Measurements from ENCODE around the gene SLMAP. TPM values are rescaled to one million over a fixed set of nuclear protein-coding genes. Genes with fewer than 3 reads are reported as not detected.
"Not testable (repeated sequence)": the region's sequence is repeated elsewhere in the genome, so short reads cannot be mapped to it uniquely, and the experiment has no call there.

The SLMAP gene
- polyA plus RNA-seq, 1 donor (not counting 4 experiments of a cell fraction or from before 2014, with no cell fraction given) = 58.0 TPM

DNA sequence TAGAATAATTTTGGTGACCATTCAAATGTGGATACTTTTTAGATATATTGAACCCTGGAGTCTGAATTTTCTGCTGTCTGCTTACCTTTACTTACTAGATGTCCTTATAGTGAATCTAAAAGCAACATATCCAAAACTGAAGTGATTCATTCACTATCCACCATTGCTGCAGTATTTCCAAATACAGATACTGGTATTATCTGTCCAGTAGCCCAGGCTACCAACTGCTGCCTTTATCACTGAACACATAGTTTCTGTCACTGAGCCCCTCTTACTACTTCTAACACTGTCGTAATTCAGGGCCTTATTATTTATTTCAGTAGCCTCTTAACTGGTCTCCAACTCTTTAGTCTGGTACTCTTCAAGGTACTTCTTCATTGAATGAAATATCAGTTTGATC is 49.2 kb downstream of the SLMAP start:
- H3K36me3 ChIP-seq (ENCODE audit: control insufficient read depth in 2 of 2, extremely low read depth in 1 of 2, insufficient read depth in 2 of 2, low read length in 2 of 2) = no peaks in the 10 kb centered on the region
- peak overlapping the region in 1 of 3 experiments; percentile 20 for H3K4me3 ChIP-seq (ENCODE audit: control insufficient read depth in 2 of 3, extremely low read depth in 1 of 3, insufficient read depth in 2 of 3, low read depth in 1 of 3, low read length in 3 of 3)
- H3K27me3 ChIP-seq (ENCODE audit: control insufficient read depth, extremely low read depth, insufficient read depth, low read length) = no peaks in the 10 kb centered on the region
- no peak for DNase-seq (ENCODE audit: low read depth, low spot score)
- TF ChIP-seq, protein P1, sequence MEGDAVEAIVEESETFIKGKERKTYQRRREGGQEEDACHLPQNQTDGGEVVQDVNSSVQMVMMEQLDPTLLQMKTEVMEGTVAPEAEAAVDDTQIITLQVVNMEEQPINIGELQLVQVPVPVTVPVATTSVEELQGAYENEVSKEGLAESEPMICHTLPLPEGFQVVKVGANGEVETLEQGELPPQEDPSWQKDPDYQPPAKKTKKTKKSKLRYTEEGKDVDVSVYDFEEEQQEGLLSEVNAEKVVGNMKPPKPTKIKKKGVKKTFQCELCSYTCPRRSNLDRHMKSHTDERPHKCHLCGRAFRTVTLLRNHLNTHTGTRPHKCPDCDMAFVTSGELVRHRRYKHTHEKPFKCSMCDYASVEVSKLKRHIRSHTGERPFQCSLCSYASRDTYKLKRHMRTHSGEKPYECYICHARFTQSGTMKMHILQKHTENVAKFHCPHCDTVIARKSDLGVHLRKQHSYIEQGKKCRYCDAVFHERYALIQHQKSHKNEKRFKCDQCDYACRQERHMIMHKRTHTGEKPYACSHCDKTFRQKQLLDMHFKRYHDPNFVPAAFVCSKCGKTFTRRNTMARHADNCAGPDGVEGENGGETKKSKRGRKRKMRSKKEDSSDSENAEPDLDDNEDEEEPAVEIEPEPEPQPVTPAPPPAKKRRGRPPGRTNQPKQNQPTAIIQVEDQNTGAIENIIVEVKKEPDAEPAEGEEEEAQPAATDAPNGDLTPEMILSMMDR (optimal IDR thresholded peaks at IDR 0.05 in 1 of 3, IDR thresholded peaks at IDR 0.05 in 1 of 3, conservative IDR thresholded peaks at IDR 0.05 in 1 of 3; ENCODE audit: extremely low read depth in 1 of 3, insufficient read depth in 2 of 3, low read length in 3 of 3) = no peak
- TF ChIP-seq EZH2 (IDR thresholded peaks at IDR 0.05; ENCODE audit: low read length) = no peak
- no peak for FAIRE-seq
- dilution Hi-C loops (cut with MboI; ENCODE audit: extremely low pct_ligation_motif_present, low sequenced_read_pairs) = no loop called here
- H3K4me2 ChIP-seq (ENCODE audit: control insufficient read depth, extremely low read depth, insufficient read depth, low read depth, low read length) = peak overlapping the region; percentile 91
- peaks cover 52% of the 10 kb centered on the region for H3K4me1 ChIP-seq (ENCODE audit: control insufficient read depth, extremely low read depth, insufficient read depth, low read length)
- H4K20me1 ChIP-seq (ENCODE audit: control insufficient read depth, extremely low read depth, insufficient read depth, low read length) = peaks cover 7% of the 10 kb centered on the region
- H3K9me3 ChIP-seq (ENCODE audit: control insufficient read depth, low read depth, low read length) = no peaks in the 10 kb centered on the region
- peak overlapping the region; percentile 99 for H3K27ac ChIP-seq (ENCODE audit: control insufficient read depth, insufficient read depth, low read length)
- H3K79me2 ChIP-seq (ENCODE audit: control insufficient read depth, insufficient read depth, low read length) = peaks cover 87% of the 10 kb centered on the region
- H3K9ac ChIP-seq (ENCODE audit: control insufficient read depth, extremely low read depth, insufficient read depth, low read length) = peak overlapping the region; percentile 72
- no peaks in the 10 kb centered on the region for H3K9me1 ChIP-seq (ENCODE audit: control insufficient read depth, extremely low read depth, insufficient read depth, low read length)
- H2AFZ ChIP-seq (ENCODE audit: control insufficient read depth, low read length) = no peak overlapping the region

DNA sequence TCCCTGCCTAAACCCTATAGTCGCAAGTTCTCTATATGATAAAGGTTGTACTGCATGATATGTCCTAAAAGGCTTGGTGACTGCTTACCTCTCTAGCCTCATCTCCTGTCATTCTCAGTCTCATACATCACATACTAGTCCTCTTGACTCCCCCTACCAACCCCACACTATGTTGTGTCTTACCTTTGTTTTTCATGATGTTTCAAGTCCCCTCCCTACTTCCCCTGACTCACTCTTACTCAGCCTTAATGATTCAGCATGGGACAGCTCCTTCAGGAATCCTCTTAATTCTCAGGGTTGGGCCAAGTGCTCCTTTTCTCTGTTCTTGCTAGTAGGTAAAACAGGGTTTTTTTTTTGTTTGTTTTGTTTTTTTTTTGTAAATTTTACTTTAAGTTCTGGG is 49.6 kb downstream of the SLMAP start:
- Histone ChIP-seq H3K4me3 (ENCODE audit: control insufficient read depth in 2 of 3, extremely low read depth in 1 of 3, insufficient read depth in 2 of 3, low read depth in 1 of 3, low read length in 3 of 3) (no peak overlapping the region), H3K27ac (ENCODE audit: control insufficient read depth, insufficient read depth, low read length) (peak overlapping the region; percentile 99), H3K9me1 (ENCODE audit: control insufficient read depth, extremely low read depth, insufficient read depth, low read length) (no peaks in the 10 kb centered on the region), H3K4me2 (ENCODE audit: control insufficient read depth, extremely low read depth, insufficient read depth, low read depth, low read length) (peak overlapping the region; percentile 91), H3K27me3 (ENCODE audit: control insufficient read depth, extremely low read depth, insufficient read depth, low read length) (no peaks in the 10 kb centered on the region), H3K9ac (ENCODE audit: control insufficient read depth, extremely low read depth, insufficient read depth, low read length) (peak overlapping the region; percentile 72), H3K36me3 (ENCODE audit: control insufficient read depth in 2 of 2, extremely low read depth in 1 of 2, insufficient read depth in 2 of 2, low read length in 2 of 2) (no peaks in the 10 kb centered on the region), H3K79me2 (ENCODE audit: control insufficient read depth, insufficient read depth, low read length) (peaks cover 87% of the 10 kb centered on the region), H2AFZ (ENCODE audit: control insufficient read depth, low read length) (no peak overlapping the region), H3K9me3 (ENCODE audit: control insufficient read depth, low read depth, low read length) (no peaks in the 10 kb centered on the region), H4K20me1 (ENCODE audit: control insufficient read depth, extremely low read depth, insufficient read depth, low read length) (peaks cover 7% of the 10 kb centered on the region), H3K4me1 (ENCODE audit: control insufficient read depth, extremely low read depth, insufficient read depth, low read length) (peaks cover 52% of the 10 kb centered on the region)
- DNase-seq (ENCODE audit: low read depth, low spot score) = peak; percentile 83
- dilution Hi-C loops (cut with MboI; ENCODE audit: extremely low pct_ligation_motif_present, low sequenced_read_pairs) = no loop called here
- peak; percentile 98 for FAIRE-seq
- TF ChIP-seq, protein P1 (optimal IDR thresholded peaks at IDR 0.05 in 1 of 3, IDR thresholded peaks at IDR 0.05 in 1 of 3, conservative IDR thresholded peaks at IDR 0.05 in 1 of 3; ENCODE audit: extremely low read depth in 1 of 3, insufficient read depth in 2 of 3, low read length in 3 of 3) = no peak
- no peak for TF ChIP-seq EZH2 (IDR thresholded peaks at IDR 0.05; ENCODE audit: low read length)

DNA sequence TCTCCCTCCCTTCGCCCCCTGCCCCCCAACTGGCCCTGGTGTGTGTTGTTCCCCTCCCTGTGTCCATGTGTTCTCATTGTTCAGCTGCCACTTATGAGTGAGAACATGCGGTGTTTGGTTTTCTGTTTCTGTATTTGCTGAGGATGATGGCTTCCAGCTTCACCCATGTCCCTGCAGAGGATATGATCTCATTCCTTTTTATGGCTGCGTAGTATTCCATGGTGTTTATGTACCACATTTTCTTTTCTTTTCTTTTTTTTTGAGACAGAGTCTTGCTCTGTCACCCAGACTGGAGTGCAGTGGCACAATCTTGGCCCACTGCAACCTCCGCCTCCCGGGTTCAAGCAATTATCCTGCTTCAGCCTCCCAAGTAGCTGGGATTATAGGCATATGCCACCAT is 50.1 kb downstream of the SLMAP start:
- Histone ChIP-seq H3K27ac (ENCODE audit: control insufficient read depth, insufficient read depth, low read length) (peak overlapping the region; percentile 99), H3K79me2 (ENCODE audit: control insufficient read depth, insufficient read depth, low read length) (peaks cover 87% of the 10 kb centered on the region), H3K4me1 (ENCODE audit: control insufficient read depth, extremely low read depth, insufficient read depth, low read length) (peaks cover 50% of the 10 kb centered on the region)
- H3K9me1 ChIP-seq (ENCODE audit: control insufficient read depth, extremely low read depth, insufficient read depth, low read length); dilution Hi-C loops (cut with MboI; ENCODE audit: extremely low pct_ligation_motif_present, low sequenced_read_pairs); H3K36me3 ChIP-seq (ENCODE audit: control insufficient read depth in 2 of 2, extremely low read depth in 1 of 2, insufficient read depth in 2 of 2, low read length in 2 of 2); H3K4me2 ChIP-seq (ENCODE audit: control insufficient read depth, extremely low read depth, insufficient read depth, low read depth, low read length); FAIRE-seq; H3K4me3 ChIP-seq (ENCODE audit: control insufficient read depth in 2 of 3, extremely low read depth in 1 of 3, insufficient read depth in 2 of 3, low read depth in 1 of 3, low read length in 3 of 3); H3K9me3 ChIP-seq (ENCODE audit: control insufficient read depth, low read depth, low read length); H4K20me1 ChIP-seq (ENCODE audit: control insufficient read depth, extremely low read depth, insufficient read depth, low read length); H3K27me3 ChIP-seq (ENCODE audit: control insufficient read depth, extremely low read depth, insufficient read depth, low read length); H3K9ac ChIP-seq (ENCODE audit: control insufficient read depth, extremely low read depth, insufficient read depth, low read length); DNase-seq (ENCODE audit: low read depth, low spot score); H2AFZ ChIP-seq (ENCODE audit: control insufficient read depth, low read length): not testable (repeated sequence)
